GM23338 (cell line): Measurements from ENCODE around the gene CD38. TPM values are rescaled to one million over a fixed set of nuclear protein-coding genes. Genes with fewer than 3 reads are reported as not detected.

Experiments used
- ATAC-seq: fragments of 200-7000 bp; cut with Tn5 transposase; 3 replicates; pipeline ENCODE4 v1.9.1; 2020
- DNase-seq: peaks from one replicate; pipeline ENCODE4 v3.0.0-alpha.2; 2015; ENCODE audit warnings: low spot score
- H2AFZ ChIP-seq: fragments of 200-600 bp; sonication (generic); 2 replicates; pipeline ENCODE4 v1.8.0; 2016; ENCODE audit warnings: antibody characterized with exemption, mild to moderate bottlenecking, moderate library complexity
- H3F3A ChIP-seq: fragments of 200-600 bp; sonication (generic); replicated peaks from 2 replicates; pipeline ENCODE4 v1.8.0; 2017; ENCODE audit warnings: antibody characterized with exemption, mixed run types, low read depth
- H3K27ac ChIP-seq: fragments of 200-600 bp; sonication (generic); 2 replicates; pipeline ENCODE4 v1.6.1; 2016; ENCODE audit warnings: low read depth
- H3K27me3 ChIP-seq: fragments of 200-600 bp; sonication (generic); 2 replicates; pipeline ENCODE4 v1.8.0; 2016; ENCODE audit warnings: mild to moderate bottlenecking, mixed run types, moderate library complexity; ENCODE audit not compliant: insufficient read depth
- H3K36me3 ChIP-seq: fragments of 200-600 bp; sonication (generic); 2 replicates; pipeline ENCODE4 v1.8.0; 2016; ENCODE audit warnings: mild to moderate bottlenecking; ENCODE audit not compliant: insufficient read depth
- H3K4me1 ChIP-seq: fragments of 200-600 bp; sonication (generic); 2 replicates; pipeline ENCODE4 v1.8.0; 2016; ENCODE audit warnings: mild to moderate bottlenecking, moderate library complexity; ENCODE audit not compliant: insufficient read depth
- H3K4me2 ChIP-seq: fragments of 200-600 bp; sonication (generic); 2 replicates; pipeline ENCODE4 v1.7.1; 2017; ENCODE audit warnings: mixed run types
- H3K4me3 ChIP-seq: fragments of 200-600 bp; sonication (generic); 2 replicates; pipeline ENCODE4 v1.6.1; 2016; ENCODE audit warnings: mixed run types
- H3K79me2 ChIP-seq: fragments of 200-600 bp; sonication (generic); replicated peaks from 2 replicates; pipeline ENCODE4 v1.8.0; 2017; ENCODE audit warnings: mild to moderate bottlenecking; ENCODE audit not compliant: insufficient read depth
- H3K9me2 ChIP-seq: fragments of 200-600 bp; sonication (generic); 2 replicates; pipeline ENCODE4 v1.8.0; 2017; ENCODE audit not compliant: insufficient read depth
- H4K20me1 ChIP-seq: fragments of 200-600 bp; sonication (generic); replicated peaks from 2 replicates; pipeline ENCODE4 v1.8.0; 2017; ENCODE audit warnings: mild to moderate bottlenecking; ENCODE audit not compliant: insufficient read depth
- H3K27ac Mint-ChIP-seq: 2 replicates; pipeline ENCODE4 v1.8.0; 2020; ENCODE audit warnings: inconsistent platforms, mild to moderate bottlenecking, moderate library complexity, mixed read lengths
- H3K27me3 Mint-ChIP-seq: 3 replicates; pipeline ENCODE4 v1.8.0; 2022; ENCODE audit warnings: low read depth, mild to moderate bottlenecking, moderate library complexity, mixed read lengths, inconsistent platforms; ENCODE audit not compliant: insufficient read depth, poor library complexity
- H3K36me3 Mint-ChIP-seq: 3 replicates; pipeline ENCODE4 v1.8.0; 2021; ENCODE audit warnings: low read depth, mild to moderate bottlenecking, inconsistent platforms, moderate library complexity, mixed read lengths
- H3K4me1 Mint-ChIP-seq: 3 replicates; pipeline ENCODE4 v1.8.0; 2020; ENCODE audit warnings: mild to moderate bottlenecking, inconsistent platforms, mixed read lengths
- H3K4me3 Mint-ChIP-seq: 3 replicates; pipeline ENCODE4 v1.8.0; 2021; ENCODE audit warnings: moderate library complexity, mild to moderate bottlenecking, inconsistent platforms, mixed read lengths
- H3K9me3 Mint-ChIP-seq: 3 replicates; pipeline ENCODE4 v1.8.0; 2020; ENCODE audit warnings: moderate library complexity, mild to moderate bottlenecking, inconsistent platforms, mixed read lengths
- CREB1 ChIP-seq: fragments of 250-450 bp; sonication (Bioruptor Pico); IDR thresholded peaks from 2 replicates; pipeline ENCODE4 v1.5.0; 2020; ENCODE audit warnings: low read depth, mild to moderate bottlenecking, moderate library complexity
- EZH2phosphoT487 ChIP-seq: fragments of 200-600 bp; sonication (generic); IDR thresholded peaks from one replicate; pipeline ENCODE4 v1.8.1; 2018; ENCODE audit warnings: antibody characterized with exemption; ENCODE audit not compliant: unreplicated experiment
- ZNF114 ChIP-seq: fragments of 250-450 bp; sonication (Bioruptor Pico); IDR thresholded peaks from 2 replicates; pipeline ENCODE4 v1.5.0; 2020; ENCODE audit warnings: mild to moderate bottlenecking, moderate library complexity
- ZNF331 ChIP-seq: fragments of 250-450 bp; sonication (Bioruptor Pico); IDR thresholded peaks from 2 replicates; pipeline ENCODE4 v1.5.0; 2020; ENCODE audit warnings: low read depth, mild to moderate bottlenecking, moderate library complexity
- polyA plus RNA-seq: library from polyadenylated mRNA; unstranded; fragments of >200 nt; fragmentation: Nextera tagmentation; extraction: Ambion mirVana; gene quantifications from 2 replicates; pipeline ENCODE4 v1.2.1, GENCODE V29; 2016
- total RNA-seq: library from RNA; depleted of rRNA; stranded (reverse); fragments of >200 nt; shearing (Covaris generic); gene quantifications from 2 replicates; pipeline ENCODE4 v1.2.3, GENCODE V29; 2014
- TF ChIP-seq, protein P1 (sequence below): fragments of 250-450 bp; sonication (Bioruptor Pico); IDR thresholded peaks from 2 replicates; pipeline ENCODE4 v1.5.0; 2020; ENCODE audit warnings: mild to moderate bottlenecking, moderate library complexity
- TF ChIP-seq, protein P2 (sequence below): IDR thresholded peaks from one replicate; pipeline ENCODE4 v1.6.1; 2018; ENCODE audit warnings: antibody characterized with exemption; ENCODE audit not compliant: unreplicated experiment

The CD38 gene
- total and polyA plus RNA-seq, 2 experiments from 2014 or later = 0.17 to 0.24 TPM

GRCh38 chr4:15793506-15794363, 15.6 kb downstream of the CD38 start (continued):
- TF ChIP-seq, protein P1, sequence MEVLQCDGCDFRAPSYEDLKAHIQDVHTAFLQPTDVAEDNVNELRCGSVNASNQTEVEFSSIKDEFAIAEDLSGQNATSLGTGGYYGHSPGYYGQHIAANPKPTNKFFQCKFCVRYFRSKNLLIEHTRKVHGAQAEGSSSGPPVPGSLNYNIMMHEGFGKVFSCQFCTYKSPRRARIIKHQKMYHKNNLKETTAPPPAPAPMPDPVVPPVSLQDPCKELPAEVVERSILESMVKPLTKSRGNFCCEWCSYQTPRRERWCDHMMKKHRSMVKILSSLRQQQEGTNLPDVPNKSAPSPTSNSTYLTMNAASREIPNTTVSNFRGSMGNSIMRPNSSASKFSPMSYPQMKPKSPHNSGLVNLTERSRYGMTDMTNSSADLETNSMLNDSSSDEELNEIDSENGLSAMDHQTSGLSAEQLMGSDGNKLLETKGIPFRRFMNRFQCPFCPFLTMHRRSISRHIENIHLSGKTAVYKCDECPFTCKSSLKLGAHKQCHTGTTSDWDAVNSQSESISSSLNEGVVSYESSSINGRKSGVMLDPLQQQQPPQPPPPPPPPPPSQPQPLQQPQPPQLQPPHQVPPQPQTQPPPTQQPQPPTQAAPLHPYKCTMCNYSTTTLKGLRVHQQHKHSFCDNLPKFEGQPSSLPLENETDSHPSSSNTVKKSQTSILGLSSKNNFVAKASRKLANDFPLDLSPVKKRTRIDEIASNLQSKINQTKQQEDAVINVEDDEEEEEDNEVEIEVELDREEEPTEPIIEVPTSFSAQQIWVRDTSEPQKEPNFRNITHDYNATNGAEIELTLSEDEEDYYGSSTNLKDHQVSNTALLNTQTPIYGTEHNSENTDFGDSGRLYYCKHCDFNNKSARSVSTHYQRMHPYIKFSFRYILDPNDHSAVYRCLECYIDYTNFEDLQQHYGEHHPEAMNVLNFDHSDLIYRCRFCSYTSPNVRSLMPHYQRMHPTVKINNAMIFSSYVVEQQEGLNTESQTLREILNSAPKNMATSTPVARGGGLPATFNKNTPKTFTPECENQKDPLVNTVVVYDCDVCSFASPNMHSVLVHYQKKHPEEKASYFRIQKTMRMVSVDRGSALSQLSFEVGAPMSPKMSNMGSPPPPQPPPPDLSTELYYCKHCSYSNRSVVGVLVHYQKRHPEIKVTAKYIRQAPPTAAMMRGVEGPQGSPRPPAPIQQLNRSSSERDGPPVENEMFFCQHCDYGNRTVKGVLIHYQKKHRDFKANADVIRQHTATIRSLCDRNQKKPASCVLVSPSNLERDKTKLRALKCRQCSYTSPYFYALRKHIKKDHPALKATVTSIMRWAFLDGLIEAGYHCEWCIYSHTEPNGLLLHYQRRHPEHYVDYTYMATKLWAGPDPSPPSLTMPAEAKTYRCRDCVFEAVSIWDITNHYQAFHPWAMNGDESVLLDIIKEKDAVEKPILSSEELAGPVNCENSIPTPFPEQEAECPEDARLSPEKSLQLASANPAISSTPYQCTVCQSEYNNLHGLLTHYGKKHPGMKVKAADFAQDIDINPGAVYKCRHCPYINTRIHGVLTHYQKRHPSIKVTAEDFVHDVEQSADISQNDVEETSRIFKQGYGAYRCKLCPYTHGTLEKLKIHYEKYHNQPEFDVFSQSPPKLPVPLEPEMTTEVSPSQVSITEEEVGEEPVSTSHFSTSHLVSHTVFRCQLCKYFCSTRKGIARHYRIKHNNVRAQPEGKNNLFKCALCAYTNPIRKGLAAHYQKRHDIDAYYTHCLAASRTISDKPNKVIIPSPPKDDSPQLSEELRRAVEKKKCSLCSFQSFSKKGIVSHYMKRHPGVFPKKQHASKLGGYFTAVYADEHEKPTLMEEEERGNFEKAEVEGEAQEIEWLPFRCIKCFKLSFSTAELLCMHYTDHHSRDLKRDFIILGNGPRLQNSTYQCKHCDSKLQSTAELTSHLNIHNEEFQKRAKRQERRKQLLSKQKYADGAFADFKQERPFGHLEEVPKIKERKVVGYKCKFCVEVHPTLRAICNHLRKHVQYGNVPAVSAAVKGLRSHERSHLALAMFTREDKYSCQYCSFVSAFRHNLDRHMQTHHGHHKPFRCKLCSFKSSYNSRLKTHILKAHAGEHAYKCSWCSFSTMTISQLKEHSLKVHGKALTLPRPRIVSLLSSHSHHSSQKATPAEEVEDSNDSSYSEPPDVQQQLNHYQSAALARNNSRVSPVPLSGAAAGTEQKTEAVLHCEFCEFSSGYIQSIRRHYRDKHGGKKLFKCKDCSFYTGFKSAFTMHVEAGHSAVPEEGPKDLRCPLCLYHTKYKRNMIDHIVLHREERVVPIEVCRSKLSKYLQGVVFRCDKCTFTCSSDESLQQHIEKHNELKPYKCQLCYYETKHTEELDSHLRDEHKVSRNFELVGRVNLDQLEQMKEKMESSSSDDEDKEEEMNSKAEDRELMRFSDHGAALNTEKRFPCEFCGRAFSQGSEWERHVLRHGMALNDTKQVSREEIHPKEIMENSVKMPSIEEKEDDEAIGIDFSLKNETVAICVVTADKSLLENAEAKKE (CRISPR knock-in tag) = no peak
- TF ChIP-seq CREB1 (CRISPR knock-in tag) (no peak), ZNF331 (CRISPR knock-in tag) (no peak), ZNF114 (no peak)

GRCh38 chr4:15794426-15794825, 16.3 kb downstream of the CD38 start:
- Histone ChIP-seq H2AFZ (no peak overlapping the region), H3F3A (no peaks in the 10 kb centered on the region), H3K27me3 (no peaks in the 10 kb centered on the region), H3K36me3 (peaks cover 3% of the 10 kb centered on the region; the same call in 1 of the 2 replicates), H3K79me2 (no peaks in the 10 kb centered on the region), H3K4me1 (no peaks in the 10 kb centered on the region), H3K9me2 (no peaks in the 10 kb centered on the region), H3K4me2 (no peak overlapping the region), H3K4me3 (no peak overlapping the region), H3K27ac (no peak overlapping the region), H4K20me1 (no peaks in the 10 kb centered on the region)
- H3K9me3 Mint-ChIP-seq = peaks cover 17% of the 10 kb centered on the region
- no peaks in the 10 kb centered on the region for H3K4me1 Mint-ChIP-seq
- H3K27ac Mint-ChIP-seq = no peak overlapping the region
- no peak overlapping the region for H3K4me3 Mint-ChIP-seq
- no peak for ATAC-seq
- H3K27me3 Mint-ChIP-seq = peaks cover 2% of the 10 kb centered on the region
- DNase-seq = no peak
- peaks cover 5% of the 10 kb centered on the region; the same call in 1 of the 3 replicates for H3K36me3 Mint-ChIP-seq
- no peak for TF ChIP-seq EZH2phosphoT487
- TF ChIP-seq, protein P2, sequence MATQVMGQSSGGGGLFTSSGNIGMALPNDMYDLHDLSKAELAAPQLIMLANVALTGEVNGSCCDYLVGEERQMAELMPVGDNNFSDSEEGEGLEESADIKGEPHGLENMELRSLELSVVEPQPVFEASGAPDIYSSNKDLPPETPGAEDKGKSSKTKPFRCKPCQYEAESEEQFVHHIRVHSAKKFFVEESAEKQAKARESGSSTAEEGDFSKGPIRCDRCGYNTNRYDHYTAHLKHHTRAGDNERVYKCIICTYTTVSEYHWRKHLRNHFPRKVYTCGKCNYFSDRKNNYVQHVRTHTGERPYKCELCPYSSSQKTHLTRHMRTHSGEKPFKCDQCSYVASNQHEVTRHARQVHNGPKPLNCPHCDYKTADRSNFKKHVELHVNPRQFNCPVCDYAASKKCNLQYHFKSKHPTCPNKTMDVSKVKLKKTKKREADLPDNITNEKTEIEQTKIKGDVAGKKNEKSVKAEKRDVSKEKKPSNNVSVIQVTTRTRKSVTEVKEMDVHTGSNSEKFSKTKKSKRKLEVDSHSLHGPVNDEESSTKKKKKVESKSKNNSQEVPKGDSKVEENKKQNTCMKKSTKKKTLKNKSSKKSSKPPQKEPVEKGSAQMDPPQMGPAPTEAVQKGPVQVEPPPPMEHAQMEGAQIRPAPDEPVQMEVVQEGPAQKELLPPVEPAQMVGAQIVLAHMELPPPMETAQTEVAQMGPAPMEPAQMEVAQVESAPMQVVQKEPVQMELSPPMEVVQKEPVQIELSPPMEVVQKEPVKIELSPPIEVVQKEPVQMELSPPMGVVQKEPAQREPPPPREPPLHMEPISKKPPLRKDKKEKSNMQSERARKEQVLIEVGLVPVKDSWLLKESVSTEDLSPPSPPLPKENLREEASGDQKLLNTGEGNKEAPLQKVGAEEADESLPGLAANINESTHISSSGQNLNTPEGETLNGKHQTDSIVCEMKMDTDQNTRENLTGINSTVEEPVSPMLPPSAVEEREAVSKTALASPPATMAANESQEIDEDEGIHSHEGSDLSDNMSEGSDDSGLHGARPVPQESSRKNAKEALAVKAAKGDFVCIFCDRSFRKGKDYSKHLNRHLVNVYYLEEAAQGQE = no peak
